K562 (cell line): Measurements from ENCODE around the gene LCLAT1. TPM values are rescaled to one million over a fixed set of nuclear protein-coding genes. Genes with fewer than 3 reads are reported as not detected.

Experiments used
- CTCF ChIP-seq, 3 experiments: IDR thresholded peaks in 2 of 3; conservative IDR thresholded peaks in 1 of 3; 2 replicates each; pipeline ENCODE4 v1.5.1; 2011 to 2012; ENCODE audit warnings: low read length in 3 of 3, mild to moderate bottlenecking in 3 of 3, control low read depth in 2 of 3, improper control_type of control experiment in 1 of 3, inconsistent platforms in 1 of 3, low read depth in 1 of 3, mixed read lengths in 1 of 3, moderate library complexity in 1 of 3; ENCODE audit not compliant: insufficient read depth in 2 of 3
- GTF2E2 ChIP-seq: fragments of 200-800 bp; sonication (Bioruptor generic); IDR thresholded peaks from 2 replicates; pipeline ENCODE4 v1.6.1; 2016; ENCODE audit warnings: missing genetic modification characterization, missing compliant biosample characterization
- KDM1A ChIP-seq, 2 experiments: fragments of 450-650 bp; IDR thresholded peaks; 2 replicates each; pipeline ENCODE4 v1.6.1; 2016; ENCODE audit warnings: mild to moderate bottlenecking in 2 of 2
- MIER1 ChIP-seq: fragments of 450-650 bp; IDR thresholded peaks from 2 replicates; pipeline ENCODE4 v1.6.1; 2016; ENCODE audit warnings: antibody characterized with exemption, mild to moderate bottlenecking, low read depth
- NR1H2 ChIP-seq: sonication (generic); formaldehyde crosslinking; IDR thresholded peaks from 2 replicates; pipeline ENCODE4 v1.4.0; 2020; ENCODE audit warnings: mild to moderate bottlenecking, missing genetic modification reagents
- SMARCA4 ChIP-seq: fragments of 450-650 bp; IDR thresholded peaks from 2 replicates; pipeline ENCODE4 v1.6.1; 2016
- TCF3 ChIP-seq: sonication (generic); formaldehyde crosslinking; IDR thresholded peaks from 2 replicates; pipeline ENCODE4 v1.4.0; 2020; ENCODE audit warnings: mild to moderate bottlenecking, missing genetic modification reagents
- XRCC3 ChIP-seq: fragments of 450-650 bp; IDR thresholded peaks from 2 replicates; pipeline ENCODE4 v1.6.1; 2017; ENCODE audit warnings: mild to moderate bottlenecking, moderate library complexity
- ZNF24 ChIP-seq: fragments of 450-650 bp; IDR thresholded peaks from 2 replicates; pipeline ENCODE4 v1.6.1; 2016
- ZNF280B ChIP-seq: fragments of 250-450 bp; sonication (Bioruptor Pico); IDR thresholded peaks from 2 replicates; pipeline ENCODE4 v1.5.1; 2021; ENCODE audit warnings: mild to moderate bottlenecking
- ZNF316 ChIP-seq: fragments of 450-650 bp; IDR thresholded peaks from 2 replicates; pipeline ENCODE4 v1.6.1; 2016
- ZNF589 ChIP-seq: fragments of 200-800 bp; sonication (Bioruptor generic); IDR thresholded peaks from 2 replicates; pipeline ENCODE4 v1.6.1; 2016; ENCODE audit warnings: low read depth, missing genetic modification characterization, missing compliant biosample characterization
- ZNF75A ChIP-seq: fragments of 450-650 bp; formaldehyde crosslinking; IDR thresholded peaks from 2 replicates; pipeline ENCODE4 v1.4.0; 2020; ENCODE audit warnings: mild to moderate bottlenecking
- polyA plus RNA-seq, 8 experiments: library from polyadenylated mRNA; depleted of rRNA in 4 of 8; stranded (reverse) in 5 of 8; unstranded in 3 of 8; fragments of >200 nt; fragmentation: Nextera tagmentation in 2 of 8; fragmentation: Illumina TruSeq in 1 of 8; extraction: Ambion mirVana in 2 of 8; extraction: Trizol in 1 of 8; gene quantifications; 2 replicates each; pipeline versions ENCODE4 v1.2.1 to v1.2.3, GENCODE V29; 2011 to 2014; ENCODE audit warnings: inconsistent platforms in 1 of 8, missing spikeins in 1 of 8
- total RNA-seq, 7 experiments: library from RNA; depleted of rRNA in 6 of 7; stranded (reverse); fragments of >200 nt in 6 of 7; fragmentation: Illumina TruSeq in 2 of 7; extraction: Trizol in 2 of 7; gene quantifications; 2 replicates each; pipeline versions ENCODE4 v1.2.1 to v1.2.3, GENCODE V29; 2011 to 2021; ENCODE audit warnings: low replicate concordance in 1 of 7
- TF ChIP-seq, protein P1 (sequence below): fragments of 450-650 bp; IDR thresholded peaks from 2 replicates; pipeline ENCODE4 v1.6.1; 2016; ENCODE audit warnings: mild to moderate bottlenecking, moderate library complexity

LCLAT1 gene
- total and polyA plus RNA-seq, 9 of the 15 experiments (the other 6 are each of a cell fraction or from before 2014, with no cell fraction given), result 8.9 to 63.3 (median 25.4) TPM

DNA sequence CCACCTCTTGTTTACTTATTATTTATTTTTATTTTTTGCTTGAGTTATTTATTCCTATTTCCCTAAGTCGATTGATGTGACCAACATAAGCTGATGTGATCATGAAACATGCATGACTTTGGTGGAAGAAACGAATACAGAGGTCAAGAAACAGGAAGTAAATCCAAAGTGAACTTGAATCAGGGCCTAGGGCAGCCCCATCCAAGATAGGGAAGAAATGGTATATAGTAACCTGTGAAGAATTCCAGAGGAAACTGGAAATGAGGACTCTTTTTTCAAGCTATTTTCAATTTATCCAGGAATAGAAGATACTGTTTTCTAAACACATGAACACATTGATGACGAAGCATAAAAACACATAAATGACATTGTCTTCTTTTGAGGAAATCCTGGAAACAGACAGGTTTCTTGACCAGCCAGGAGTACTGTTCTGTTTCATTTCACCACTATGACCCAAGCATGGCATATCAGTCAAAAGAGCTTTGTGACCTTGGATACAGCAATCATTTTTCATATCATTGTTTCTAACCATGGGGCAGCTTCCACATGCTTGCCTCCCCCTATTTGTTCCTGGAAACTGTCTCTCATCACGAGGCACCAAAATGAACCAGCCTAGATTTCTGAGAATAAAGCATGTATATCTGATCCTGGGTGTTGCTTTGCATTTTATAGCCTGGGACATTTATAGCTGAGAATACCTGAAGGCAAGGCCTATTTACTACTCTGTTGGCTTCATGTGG is 9.1 kb upstream of the LCLAT1 start (continued):
- TF ChIP-seq, protein P1, sequence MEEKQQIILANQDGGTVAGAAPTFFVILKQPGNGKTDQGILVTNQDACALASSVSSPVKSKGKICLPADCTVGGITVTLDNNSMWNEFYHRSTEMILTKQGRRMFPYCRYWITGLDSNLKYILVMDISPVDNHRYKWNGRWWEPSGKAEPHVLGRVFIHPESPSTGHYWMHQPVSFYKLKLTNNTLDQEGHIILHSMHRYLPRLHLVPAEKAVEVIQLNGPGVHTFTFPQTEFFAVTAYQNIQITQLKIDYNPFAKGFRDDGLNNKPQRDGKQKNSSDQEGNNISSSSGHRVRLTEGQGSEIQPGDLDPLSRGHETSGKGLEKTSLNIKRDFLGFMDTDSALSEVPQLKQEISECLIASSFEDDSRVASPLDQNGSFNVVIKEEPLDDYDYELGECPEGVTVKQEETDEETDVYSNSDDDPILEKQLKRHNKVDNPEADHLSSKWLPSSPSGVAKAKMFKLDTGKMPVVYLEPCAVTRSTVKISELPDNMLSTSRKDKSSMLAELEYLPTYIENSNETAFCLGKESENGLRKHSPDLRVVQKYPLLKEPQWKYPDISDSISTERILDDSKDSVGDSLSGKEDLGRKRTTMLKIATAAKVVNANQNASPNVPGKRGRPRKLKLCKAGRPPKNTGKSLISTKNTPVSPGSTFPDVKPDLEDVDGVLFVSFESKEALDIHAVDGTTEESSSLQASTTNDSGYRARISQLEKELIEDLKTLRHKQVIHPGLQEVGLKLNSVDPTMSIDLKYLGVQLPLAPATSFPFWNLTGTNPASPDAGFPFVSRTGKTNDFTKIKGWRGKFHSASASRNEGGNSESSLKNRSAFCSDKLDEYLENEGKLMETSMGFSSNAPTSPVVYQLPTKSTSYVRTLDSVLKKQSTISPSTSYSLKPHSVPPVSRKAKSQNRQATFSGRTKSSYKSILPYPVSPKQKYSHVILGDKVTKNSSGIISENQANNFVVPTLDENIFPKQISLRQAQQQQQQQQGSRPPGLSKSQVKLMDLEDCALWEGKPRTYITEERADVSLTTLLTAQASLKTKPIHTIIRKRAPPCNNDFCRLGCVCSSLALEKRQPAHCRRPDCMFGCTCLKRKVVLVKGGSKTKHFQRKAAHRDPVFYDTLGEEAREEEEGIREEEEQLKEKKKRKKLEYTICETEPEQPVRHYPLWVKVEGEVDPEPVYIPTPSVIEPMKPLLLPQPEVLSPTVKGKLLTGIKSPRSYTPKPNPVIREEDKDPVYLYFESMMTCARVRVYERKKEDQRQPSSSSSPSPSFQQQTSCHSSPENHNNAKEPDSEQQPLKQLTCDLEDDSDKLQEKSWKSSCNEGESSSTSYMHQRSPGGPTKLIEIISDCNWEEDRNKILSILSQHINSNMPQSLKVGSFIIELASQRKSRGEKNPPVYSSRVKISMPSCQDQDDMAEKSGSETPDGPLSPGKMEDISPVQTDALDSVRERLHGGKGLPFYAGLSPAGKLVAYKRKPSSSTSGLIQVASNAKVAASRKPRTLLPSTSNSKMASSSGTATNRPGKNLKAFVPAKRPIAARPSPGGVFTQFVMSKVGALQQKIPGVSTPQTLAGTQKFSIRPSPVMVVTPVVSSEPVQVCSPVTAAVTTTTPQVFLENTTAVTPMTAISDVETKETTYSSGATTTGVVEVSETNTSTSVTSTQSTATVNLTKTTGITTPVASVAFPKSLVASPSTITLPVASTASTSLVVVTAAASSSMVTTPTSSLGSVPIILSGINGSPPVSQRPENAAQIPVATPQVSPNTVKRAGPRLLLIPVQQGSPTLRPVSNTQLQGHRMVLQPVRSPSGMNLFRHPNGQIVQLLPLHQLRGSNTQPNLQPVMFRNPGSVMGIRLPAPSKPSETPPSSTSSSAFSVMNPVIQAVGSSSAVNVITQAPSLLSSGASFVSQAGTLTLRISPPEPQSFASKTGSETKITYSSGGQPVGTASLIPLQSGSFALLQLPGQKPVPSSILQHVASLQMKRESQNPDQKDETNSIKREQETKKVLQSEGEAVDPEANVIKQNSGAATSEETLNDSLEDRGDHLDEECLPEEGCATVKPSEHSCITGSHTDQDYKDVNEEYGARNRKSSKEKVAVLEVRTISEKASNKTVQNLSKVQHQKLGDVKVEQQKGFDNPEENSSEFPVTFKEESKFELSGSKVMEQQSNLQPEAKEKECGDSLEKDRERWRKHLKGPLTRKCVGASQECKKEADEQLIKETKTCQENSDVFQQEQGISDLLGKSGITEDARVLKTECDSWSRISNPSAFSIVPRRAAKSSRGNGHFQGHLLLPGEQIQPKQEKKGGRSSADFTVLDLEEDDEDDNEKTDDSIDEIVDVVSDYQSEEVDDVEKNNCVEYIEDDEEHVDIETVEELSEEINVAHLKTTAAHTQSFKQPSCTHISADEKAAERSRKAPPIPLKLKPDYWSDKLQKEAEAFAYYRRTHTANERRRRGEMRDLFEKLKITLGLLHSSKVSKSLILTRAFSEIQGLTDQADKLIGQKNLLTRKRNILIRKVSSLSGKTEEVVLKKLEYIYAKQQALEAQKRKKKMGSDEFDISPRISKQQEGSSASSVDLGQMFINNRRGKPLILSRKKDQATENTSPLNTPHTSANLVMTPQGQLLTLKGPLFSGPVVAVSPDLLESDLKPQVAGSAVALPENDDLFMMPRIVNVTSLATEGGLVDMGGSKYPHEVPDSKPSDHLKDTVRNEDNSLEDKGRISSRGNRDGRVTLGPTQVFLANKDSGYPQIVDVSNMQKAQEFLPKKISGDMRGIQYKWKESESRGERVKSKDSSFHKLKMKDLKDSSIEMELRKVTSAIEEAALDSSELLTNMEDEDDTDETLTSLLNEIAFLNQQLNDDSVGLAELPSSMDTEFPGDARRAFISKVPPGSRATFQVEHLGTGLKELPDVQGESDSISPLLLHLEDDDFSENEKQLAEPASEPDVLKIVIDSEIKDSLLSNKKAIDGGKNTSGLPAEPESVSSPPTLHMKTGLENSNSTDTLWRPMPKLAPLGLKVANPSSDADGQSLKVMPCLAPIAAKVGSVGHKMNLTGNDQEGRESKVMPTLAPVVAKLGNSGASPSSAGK, result peak; percentile 84
- TF ChIP-seq ZNF75A (CRISPR knock-in tag) (no peak), GTF2E2 (tag) (no peak), ZNF280B (no peak), ZNF316 (peak; percentile 93), ZNF589 (CRISPR knock-in tag) (peak; percentile 76), SMARCA4 (peak; percentile 45; the same call in 1 of the 2 replicates), ZNF24 (0 out of 2 replicates have a peak, but pooled peaks have one; percentile 32), CTCF (IDR thresholded peaks at IDR 0.05 in 2 of 3, conservative IDR thresholded peaks at IDR 0.05 in 1 of 3; ENCODE audit: insufficient read depth in 2 of 3, low read depth in 1 of 3, low read length in 3 of 3) (no peak), KDM1A (IDR thresholded peaks at IDR 0.05) (peak; percentile 66 to 69), TCF3 (CRISPR knock-in tag) (no peak; the same call in 1 of the 2 replicates), XRCC3 (no peak), MIER1 (peak; percentile 58; the same call in 1 of the 2 replicates), NR1H2 (CRISPR knock-in tag) (no peak)
